ENCODE measurements around the gene FERD3L.

Gene FERD3L

DNA sequence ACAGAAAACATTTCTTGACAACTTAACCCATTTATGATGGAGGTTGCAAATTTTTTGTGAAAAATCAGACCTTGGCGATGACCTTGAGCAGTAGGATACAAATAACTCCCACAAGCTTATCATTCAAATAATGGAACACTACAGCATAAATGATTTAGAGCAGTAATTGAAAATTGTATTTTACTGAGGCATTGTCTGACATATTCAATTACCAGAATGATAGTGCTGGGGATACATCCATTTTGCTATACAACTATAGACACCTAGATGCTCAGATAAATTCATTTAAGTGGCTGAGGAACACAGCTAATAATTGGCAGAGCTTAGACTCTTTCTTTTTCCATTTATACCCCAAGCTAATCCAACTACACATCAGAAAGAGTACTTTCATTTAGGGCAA lies 46.7 kb downstream of the FERD3L start:
- DNase-seq: no peak

DNA sequence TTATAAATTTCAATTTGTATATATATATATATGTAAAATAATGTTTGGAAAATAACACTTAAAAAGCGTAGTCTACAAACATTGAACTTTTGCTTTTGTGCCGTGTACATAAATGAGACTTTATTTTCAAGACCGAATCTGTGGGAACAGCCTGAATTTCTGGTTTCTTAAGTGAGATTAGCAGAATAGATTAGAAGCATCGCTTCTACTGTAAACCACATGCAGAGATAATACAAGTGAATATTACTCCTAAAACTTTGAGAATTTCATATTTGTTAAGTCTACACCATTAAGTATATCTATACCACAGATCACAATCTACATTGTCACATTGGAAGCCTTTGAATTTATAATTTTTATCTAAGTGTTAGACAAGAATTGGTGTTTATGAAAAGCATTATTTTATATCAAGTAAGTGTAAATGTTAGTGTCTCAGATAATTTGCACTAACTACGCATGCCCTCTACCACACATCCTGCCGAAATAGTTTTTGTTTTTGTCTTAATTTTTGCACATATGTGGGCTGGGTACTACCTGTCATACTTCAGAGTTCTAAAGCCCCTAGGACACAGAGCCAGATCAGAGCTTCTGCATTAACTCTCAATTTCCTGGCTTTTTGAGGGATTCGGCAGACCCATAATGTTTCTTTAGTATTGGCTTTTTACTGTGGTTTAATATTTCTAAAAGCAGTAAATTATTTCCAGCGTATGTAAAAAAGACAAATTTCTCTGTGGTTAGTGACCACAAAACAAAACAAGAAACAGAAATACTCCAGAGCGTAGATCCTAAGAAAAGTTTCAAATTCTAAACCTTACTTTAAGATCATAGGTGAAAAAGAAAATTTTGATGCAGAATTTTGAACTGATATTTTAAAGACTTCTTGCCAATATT lies 47.8 kb downstream of the FERD3L start:
- DNase-seq: no peak

DNA sequence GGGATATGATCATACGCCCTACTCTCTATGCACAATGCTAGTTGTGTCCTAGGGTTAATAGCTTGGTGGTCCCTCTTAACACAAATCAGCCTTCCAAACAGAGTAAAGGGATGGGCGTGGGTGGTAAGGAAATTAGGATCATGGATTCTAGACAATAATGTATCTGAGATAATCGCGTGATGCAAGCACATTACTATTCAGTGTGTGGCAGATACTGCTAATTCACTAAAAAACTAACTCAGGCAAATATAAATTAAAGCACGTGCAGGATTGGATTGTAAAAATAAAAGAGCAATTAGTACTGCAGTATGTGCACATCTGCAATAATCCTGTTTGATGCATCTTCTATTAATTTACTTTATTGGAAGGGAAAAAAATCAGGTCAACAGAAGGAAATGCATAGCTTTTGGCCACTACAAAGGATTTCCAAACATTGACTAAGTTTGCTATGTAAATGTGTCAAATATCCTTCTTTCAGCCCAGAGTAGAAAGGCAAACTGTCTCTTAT lies 49.8 kb downstream of the FERD3L start:
- DNase-seq: no peak
